GM04504 (cell line): ENCODE results near the gene AVPI1.
"Not testable (repeated sequence)": the region's sequence is repeated elsewhere in the genome, so short reads cannot be mapped to it uniquely, and the experiment has no call there.

Source experiments
- DNase-seq: peaks from one replicate; pipeline ENCODE4 v3.0.0-alpha.2; 2012; ENCODE audit warnings: low read depth

AVPI1 gene

GRCh38 chr10:97640174-97640867 is 46.7 kb downstream of the AVPI1 start, which contains the start of gene PI4K2A:
TSS of gene PI4K2A (plus strand) at chr10:97640671. CDS start at chr10:97640743, 72 bp downstream.
- DNase-seq, result peak; percentile 98

GRCh38 chr10:97639090-97639489 is 48.0 kb downstream of the AVPI1 start:
- DNase-seq, result not testable (repeated sequence)

GRCh38 chr10:97635577-97635976 is 51.5 kb downstream of the AVPI1 start:
- DNase-seq, result no peak

GRCh38 chr10:97633921-97634320 is 53.1 kb downstream of the AVPI1 start:
- no peak for DNase-seq

GRCh38 chr10:97632949-97633884 is 53.8 kb downstream of the AVPI1 start, which contains the start of gene MORN4:
TSS of gene MORN4 (minus strand) at chr10:97633500. CDS start at chr10:97619653, 13,847 bp downstream.
- DNase-seq, result peak; percentile 82

GRCh38 chr10:97631098-97631497 is 55.9 kb downstream of the AVPI1 start:
- no peak for DNase-seq

- no peak for DNase-seq
Observed at GRCh38 chr10:97629289-97629688, 57.8 kb downstream of the AVPI1 start.

GRCh38 chr10:97628228-97628627 is 58.8 kb downstream of the AVPI1 start:
- no peak for DNase-seq

- DNase-seq, result no peak
Observed at GRCh38 chr10:97627731-97628130, 59.3 kb downstream of the AVPI1 start.
